ENCODE results near the gene OOEP. TPM values are rescaled to one million over a fixed set of nuclear protein-coding genes. Genes with fewer than 3 reads are reported as not detected.
A peak's percentile ranks its signal among the peaks of the same experiment; 100 is the strongest.

OOEP gene
- total RNA-seq (2021; ENCODE audit: unreplicated experiment) = not detected
- not detected in 2 replicates for polyA plus RNA-seq (2012)
- percentile 31 among the genes with signal in this experiment for Bru-seq, nascent RNA
- BruChase-seq, experiment 1, labeled RNA remaining after a 6-hour chase = percentile 20 among the genes with signal in this experiment
- percentile 28 among the genes with signal in this experiment for BruChase-seq, experiment 2, labeled RNA remaining after a 2-hour chase
- long read RNA-seq, partial matches to known transcripts = 0 of 2 reads
- long read RNA-seq, other reads (novel, unspliced or antisense) = 2 of 2 reads

GRCh38 chr6:73369563-73369962, at the start of gene OOEP:
TSS of gene OOEP (minus strand) at chr6:73369897. CDS start at chr6:73369792, 105 bp downstream.
- H3K4me1 ChIP-seq (ENCODE audit: control insufficient read depth in 1 of 2, insufficient read depth in 2 of 2, low read length in 2 of 2) = no peaks in the 10 kb centered on the region
- H3K9me2 ChIP-seq (ENCODE audit: insufficient read depth) = no peaks in the 10 kb centered on the region
- POLR2A ChIA-PET = no interaction called here
- no peaks in the 10 kb centered on the region for H3K36me3 ChIP-seq (ENCODE audit: control insufficient read depth in 1 of 2, insufficient read depth in 2 of 2, low read length in 2 of 2)
- CTCF ChIA-PET = no interaction called here
- H2AFZ ChIP-seq (ENCODE audit: low read depth, low read length, poor library complexity, severe bottlenecking) = no peak within 1 kb of the TSS
- H3K9me3 ChIP-seq (ENCODE audit: control insufficient read depth in 1 of 2, insufficient read depth in 1 of 2, low read depth in 1 of 2, low read length in 2 of 2) = no peaks in the 10 kb centered on the region
- H3K27ac ChIP-seq (ENCODE audit: low read depth, low read length) = no peak within 1 kb of the TSS
- BruUV-seq (replicated peaks) = no TSS peak
- no peak within 1 kb of the TSS for H3K9ac ChIP-seq (ENCODE audit: low read length)
- RAD21 ChIA-PET (ENCODE audit: low non-redundant PET in 1 of 2, low total read pairs in 2 of 2, uncharacterized antibody in 2 of 2, unreplicated experiment in 2 of 2) = no interaction called here
- ATAC-seq (no peak), DNase-seq (ENCODE audit: low read depth, low spot score) (no peak)
- H3K4me2 ChIP-seq (ENCODE audit: low read length) = no peak within 1 kb of the TSS
- TF ChIP-seq ZFX (IDR thresholded peaks at IDR 0.05) (no peak), TCF7L2 (IDR thresholded peaks at IDR 0.05; ENCODE audit: borderline replicate concordance, extremely low read depth, insufficient read depth, insufficient read length) (no peak), EGR1 (IDR thresholded peaks at IDR 0.05; ENCODE audit: low read depth) (no peak), ELF1 (IDR thresholded peaks at IDR 0.05; ENCODE audit: borderline replicate concordance, low read depth) (no peak), ZNF274 (IDR thresholded peaks at IDR 0.05; ENCODE audit: low read depth, low read length) (no peak), SP1 (IDR thresholded peaks at IDR 0.05; ENCODE audit: low read depth) (no peak), CEBPB (IDR thresholded peaks at IDR 0.05; ENCODE audit: low read depth) (no peak), EZH2 (IDR thresholded peaks at IDR 0.05) (no peak), ATF3 (IDR thresholded peaks at IDR 0.05) (no peak), MAX (IDR thresholded peaks at IDR 0.05) (no peak), POLR2AphosphoS5 (IDR thresholded peaks at IDR 0.05; ENCODE audit: low read depth, low read length) (no peak), RAD21 (IDR thresholded peaks at IDR 0.05; ENCODE audit: low read depth) (no peak)
- no peaks in the 10 kb centered on the region for H3K79me2 ChIP-seq (ENCODE audit: insufficient read depth, low read length)
- intact Hi-C loops (cut with micrococcal nuclease) = no loop called here
- no peaks in the 10 kb centered on the region for H3K27me3 ChIP-seq (ENCODE audit: insufficient read depth, low read length)
- H3K4me3 ChIP-seq (replicated peaks in 1 of 2; ENCODE audit: low read depth in 1 of 2, low read length in 2 of 2) = no peak within 1 kb of the TSS
- H4K20me1 ChIP-seq (ENCODE audit: insufficient read depth) = no peaks in the 10 kb centered on the region
